ENCODE results near the gene GCM1. TPM values are rescaled to one million over a fixed set of nuclear protein-coding genes. Genes with fewer than 3 reads are reported as not detected.

The GCM1 gene
- total and polyA plus RNA-seq, 2 experiments from 2014 or later = 0.33 TPM; not detected in 1

DNA sequence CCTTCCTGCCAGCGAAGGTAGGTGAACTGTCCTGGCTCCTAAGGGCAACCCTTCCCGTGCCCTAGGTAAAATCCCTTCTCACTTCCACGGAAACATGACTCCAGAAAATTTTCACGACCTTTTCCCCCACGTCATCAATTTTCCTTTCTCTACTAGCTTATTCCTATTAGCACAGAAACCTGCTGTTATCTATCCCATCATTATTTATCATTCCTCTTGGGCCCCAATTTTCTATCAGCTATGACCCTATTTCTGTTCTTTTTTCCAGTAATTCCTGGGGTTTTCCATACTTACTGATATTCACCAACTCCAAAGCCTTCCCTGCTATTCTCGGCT, 23.8 kb upstream of the GCM1 start:
- whole genome bisulfite sequencing (ENCODE audit: low lambda C conversion rate, missing lambda C conversion rate) = 81% methylated on average over 6 of the region's 6 CpGs
- no peaks in the 10 kb centered on the region for H3K9me2 ChIP-seq (replicated peaks; ENCODE audit: insufficient read depth)
- no peaks in the 10 kb centered on the region for H3K79me2 ChIP-seq
- H2AFZ ChIP-seq = no peak overlapping the region
- H3K36me3 ChIP-seq (replicated peaks; ENCODE audit: insufficient read depth, low read depth) = no peaks in the 10 kb centered on the region
- no peak for DNase-seq (ENCODE audit: low spot score)
- H4K20me1 ChIP-seq (ENCODE audit: insufficient read depth, poor library complexity, severe bottlenecking) = no peaks in the 10 kb centered on the region
- TF ChIP-seq EZH2phosphoT487 (IDR thresholded peaks at IDR 0.05; ENCODE audit: low read depth, severe bottlenecking, unreplicated experiment) = no peak
- no peak for TF ChIP-seq CTCF (IDR thresholded peaks at IDR 0.05; ENCODE audit: poor library complexity)
- H3K27ac ChIP-seq = no peak overlapping the region
- no peak overlapping the region for H3K4me3 ChIP-seq
- H3K4me1 ChIP-seq (ENCODE audit: insufficient read depth) = no peaks in the 10 kb centered on the region
- no peaks in the 10 kb centered on the region for H3K27me3 ChIP-seq
- no peaks in the 10 kb centered on the region for H3K9me3 ChIP-seq (ENCODE audit: low read depth)
- H3K4me2 ChIP-seq = no peak overlapping the region

DNA sequence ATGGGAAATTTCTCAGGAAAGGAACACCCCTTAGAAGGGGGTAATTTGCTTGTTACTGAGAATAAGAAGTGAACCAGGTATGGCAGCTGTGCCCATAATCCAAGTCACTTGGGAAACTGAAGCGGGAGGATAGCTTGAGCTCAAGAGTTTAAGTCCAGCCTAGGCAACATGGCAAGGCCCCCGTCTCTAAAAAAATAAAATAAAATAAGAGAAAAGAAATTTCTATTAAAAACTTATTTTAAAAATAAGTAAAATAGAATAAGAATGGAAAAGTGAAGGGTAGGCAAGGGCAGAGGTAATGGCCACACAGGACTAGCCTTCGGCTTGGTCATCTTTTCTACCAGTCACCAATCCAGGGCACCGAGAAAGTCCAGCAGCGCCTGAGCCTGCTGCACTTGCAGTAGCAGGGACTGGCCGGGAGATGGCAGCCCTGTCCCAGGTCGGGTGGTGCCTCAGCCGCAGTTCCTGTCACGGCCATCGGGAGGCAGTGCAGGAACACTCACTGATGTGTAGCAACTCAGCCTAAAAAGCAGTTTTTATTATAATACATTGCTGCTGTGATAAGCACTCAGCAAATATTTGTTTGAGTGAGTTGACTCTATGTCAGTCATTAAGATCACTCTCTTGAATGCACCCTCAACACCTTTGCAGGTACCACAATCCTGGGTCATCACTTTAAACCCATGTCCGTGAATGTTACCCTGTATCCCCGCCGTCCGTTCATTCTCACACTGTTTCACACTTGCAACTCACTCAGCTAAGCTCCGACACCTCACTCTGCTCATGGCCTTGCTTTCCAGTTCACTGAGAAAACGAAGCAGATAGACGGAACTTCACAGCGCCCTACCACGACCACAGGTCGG, 23.2 kb upstream of the GCM1 start:
- no peak overlapping the region for H2AFZ ChIP-seq
- no peak overlapping the region for H3K4me3 ChIP-seq
- no peak overlapping the region for H3K4me2 ChIP-seq
- no peaks in the 10 kb centered on the region for H3K4me1 ChIP-seq (ENCODE audit: insufficient read depth)
- peak; percentile 91 for DNase-seq (ENCODE audit: low spot score)
- no peaks in the 10 kb centered on the region for H3K27me3 ChIP-seq
- no peaks in the 10 kb centered on the region for H3K9me2 ChIP-seq (replicated peaks; ENCODE audit: insufficient read depth)
- no peaks in the 10 kb centered on the region for H3K79me2 ChIP-seq
- no peaks in the 10 kb centered on the region for H3K9me3 ChIP-seq (ENCODE audit: low read depth)
- no peaks in the 10 kb centered on the region for H4K20me1 ChIP-seq (ENCODE audit: insufficient read depth, poor library complexity, severe bottlenecking)
- WGBS (ENCODE audit: low lambda C conversion rate, missing lambda C conversion rate) = 54% methylated on average over 20 of the region's 20 CpGs
- TF ChIP-seq EZH2 (IDR thresholded peaks at IDR 0.05; ENCODE audit: borderline replicate concordance) (no peak), CTCF (IDR thresholded peaks at IDR 0.05; ENCODE audit: poor library complexity) (peak; percentile 100)
- H3K27ac ChIP-seq = no peak overlapping the region
- H3K36me3 ChIP-seq (replicated peaks; ENCODE audit: insufficient read depth, low read depth) = no peaks in the 10 kb centered on the region

GRCh38 chr6:53168516-53169267, 20.1 kb upstream of the GCM1 start:
- Histone ChIP-seq H2AFZ (peak overlapping the region; percentile 50), H3K4me2 (no peak overlapping the region), H3K36me3 (replicated peaks; ENCODE audit: insufficient read depth, low read depth) (no peaks in the 10 kb centered on the region), H3K4me3 (no peak overlapping the region), H3K9me2 (replicated peaks; ENCODE audit: insufficient read depth) (no peaks in the 10 kb centered on the region), H3K27ac (no peak overlapping the region), H3K9me3 (ENCODE audit: low read depth) (no peaks in the 10 kb centered on the region), H3K4me1 (ENCODE audit: insufficient read depth) (no peaks in the 10 kb centered on the region), H4K20me1 (ENCODE audit: insufficient read depth, poor library complexity, severe bottlenecking) (no peaks in the 10 kb centered on the region), H3K79me2 (no peaks in the 10 kb centered on the region), H3K27me3 (no peaks in the 10 kb centered on the region)
- no peak for TF ChIP-seq EZH2 (IDR thresholded peaks at IDR 0.05; ENCODE audit: borderline replicate concordance)
- TF ChIP-seq CTCF (IDR thresholded peaks at IDR 0.05; ENCODE audit: poor library complexity) = no peak
- TF ChIP-seq EZH2phosphoT487 (IDR thresholded peaks at IDR 0.05; ENCODE audit: low read depth, severe bottlenecking, unreplicated experiment) = no peak
- 94% methylated on average over 4 of the region's 4 CpGs for WGBS (ENCODE audit: low lambda C conversion rate, missing lambda C conversion rate)
- DNase-seq (ENCODE audit: low spot score) = no peak
